Colon (tissue), 2 donors: ENCODE measurements around the gene C9.
"Not testable (repeated sequence)": the region's sequence is repeated elsewhere in the genome, so short reads cannot be mapped to it uniquely, and the experiment has no call there.

Experiments used
- FAIRE-seq: peaks from 2 replicates; lab custom pipeline; 2012; peaks lifted over from hg19 to GRCh38; lab: Jason Lieb, UNC
- donor health status: control.
- donor health status: control.

C9 gene

DNA sequence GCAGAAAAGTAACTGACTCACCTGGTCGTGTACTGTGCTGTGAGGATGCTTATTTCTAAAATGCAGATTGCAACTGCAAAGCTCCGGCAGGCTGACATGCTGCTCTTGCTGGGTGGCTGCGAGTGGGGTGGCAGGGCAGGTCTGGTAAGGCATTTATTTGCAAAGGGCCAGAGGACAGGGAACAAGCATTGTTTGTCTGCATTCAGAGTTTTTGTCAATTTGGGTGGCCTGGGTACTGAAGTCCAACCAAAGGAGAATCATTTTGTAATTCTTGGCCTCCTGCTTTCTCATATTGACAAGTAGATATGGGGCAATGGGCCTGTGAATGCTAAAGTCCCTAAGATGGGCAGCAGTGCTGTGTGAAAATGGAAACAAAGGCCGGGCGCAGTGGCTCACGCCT is at the start of gene C9:
TSS of gene C9 (minus strand) at position 129 of the 400 bp plus-strand sequence. CDS start at position 98, 31 bp downstream.
- no peak for FAIRE-seq

DNA sequence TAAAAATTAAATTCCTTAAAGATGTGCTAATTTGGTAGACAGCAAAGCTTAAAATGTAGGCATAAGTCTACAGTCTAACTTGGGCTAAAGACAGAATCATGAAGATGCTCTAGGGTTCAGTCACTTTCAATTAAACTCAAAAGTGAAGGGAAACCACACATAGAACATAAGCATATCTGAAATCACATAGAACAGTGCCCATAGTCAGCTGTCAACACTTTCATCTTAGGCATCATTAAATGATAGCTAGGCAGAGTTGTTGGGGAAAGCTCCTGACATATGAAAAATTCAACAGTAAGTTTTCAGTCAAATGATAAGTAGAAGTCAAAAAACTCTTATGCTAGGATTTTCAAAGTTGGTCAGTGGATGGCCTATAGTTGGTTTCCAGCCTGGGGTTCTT is 49.5 kb upstream of the C9 start:
- no peak for FAIRE-seq

DNA sequence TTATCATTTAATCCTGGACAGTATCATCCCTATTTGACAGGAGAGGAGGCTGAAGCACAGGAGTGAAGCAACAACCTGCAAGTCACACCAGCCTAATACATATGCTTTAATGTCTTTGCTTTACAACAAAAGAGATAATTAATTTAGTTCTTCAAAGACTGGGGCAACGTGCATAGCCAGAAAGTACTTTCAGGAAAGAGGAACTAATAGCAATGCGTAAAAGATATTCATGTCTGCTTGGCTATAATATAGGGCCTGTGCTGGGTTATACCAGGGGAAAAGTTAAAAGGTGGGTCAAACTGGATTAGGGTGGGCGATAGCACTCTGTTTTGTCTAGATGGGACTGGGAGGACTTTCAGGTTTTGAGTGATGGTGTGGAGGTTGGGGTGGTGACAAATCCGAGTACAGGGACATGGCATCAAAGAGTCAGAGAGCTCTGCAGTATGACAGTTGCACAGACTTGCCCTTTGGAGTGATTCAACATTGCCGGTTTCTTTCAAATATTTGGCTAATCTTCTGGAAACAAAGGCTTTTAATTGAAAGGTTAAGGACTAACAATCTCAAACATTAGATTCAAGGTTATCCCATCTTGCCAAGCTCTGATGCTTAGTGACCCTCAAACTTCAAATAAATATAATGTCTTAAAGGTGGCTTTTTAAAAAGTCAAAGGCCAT is 48.6 kb upstream of the C9 start:
- no peak for FAIRE-seq

DNA sequence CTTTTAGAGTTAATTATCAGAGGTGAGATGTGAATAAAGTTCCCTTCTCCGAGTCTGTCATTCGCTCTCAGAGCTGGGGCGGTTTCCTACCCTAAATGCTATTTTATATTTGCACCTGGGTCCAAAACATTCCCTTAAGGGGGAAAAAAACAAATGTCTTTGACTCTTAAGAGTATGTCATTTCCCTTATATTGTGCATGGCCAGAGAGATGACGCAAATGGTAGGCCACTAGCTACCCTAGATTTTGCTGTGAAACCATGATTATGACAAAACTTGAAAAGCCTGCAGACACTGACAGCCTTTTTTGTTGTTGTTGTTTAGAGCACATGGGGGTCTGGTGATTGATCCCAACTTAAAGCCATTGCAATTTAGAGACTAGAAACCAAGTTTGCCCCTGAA is 47.7 kb upstream of the C9 start:
- FAIRE-seq = no peak

DNA sequence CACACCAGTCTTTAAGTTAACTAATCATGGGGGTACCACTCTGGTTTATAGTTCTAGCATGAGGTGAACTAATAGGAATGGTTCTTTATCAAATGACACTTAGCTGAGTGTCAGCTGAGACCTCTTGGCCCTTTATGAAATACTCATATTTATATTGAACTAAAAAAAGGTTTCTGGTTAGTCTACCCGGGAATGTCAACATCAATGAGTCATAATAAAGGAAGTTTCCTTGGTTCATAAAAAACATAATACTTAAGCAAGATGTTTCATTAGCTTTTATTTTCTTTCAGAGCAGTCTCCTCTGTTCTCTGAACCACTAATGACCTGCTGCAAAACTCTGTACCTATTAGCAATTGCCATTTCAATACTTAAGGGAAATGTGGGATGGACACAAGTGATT is 46.8 kb upstream of the C9 start:
- FAIRE-seq = no peak

DNA sequence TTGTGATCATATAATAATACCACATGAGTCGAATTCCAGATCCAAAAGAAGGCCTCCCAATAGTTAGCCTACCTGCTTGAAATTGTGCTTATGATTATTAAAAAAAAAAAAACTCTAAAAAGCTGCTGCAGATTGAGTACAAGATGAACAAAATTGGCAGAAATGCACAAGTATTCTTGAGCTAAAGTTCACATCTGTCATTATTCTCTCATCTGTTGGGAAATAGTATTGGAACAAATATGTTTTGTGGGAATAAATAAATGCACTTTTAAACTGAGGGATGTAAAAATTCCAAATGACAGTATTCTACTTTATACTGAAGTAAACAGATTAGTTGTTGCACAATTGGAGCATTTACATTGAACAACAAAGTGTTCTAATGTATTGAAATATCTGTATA is 44.7 kb upstream of the C9 start:
- no peak for FAIRE-seq

DNA sequence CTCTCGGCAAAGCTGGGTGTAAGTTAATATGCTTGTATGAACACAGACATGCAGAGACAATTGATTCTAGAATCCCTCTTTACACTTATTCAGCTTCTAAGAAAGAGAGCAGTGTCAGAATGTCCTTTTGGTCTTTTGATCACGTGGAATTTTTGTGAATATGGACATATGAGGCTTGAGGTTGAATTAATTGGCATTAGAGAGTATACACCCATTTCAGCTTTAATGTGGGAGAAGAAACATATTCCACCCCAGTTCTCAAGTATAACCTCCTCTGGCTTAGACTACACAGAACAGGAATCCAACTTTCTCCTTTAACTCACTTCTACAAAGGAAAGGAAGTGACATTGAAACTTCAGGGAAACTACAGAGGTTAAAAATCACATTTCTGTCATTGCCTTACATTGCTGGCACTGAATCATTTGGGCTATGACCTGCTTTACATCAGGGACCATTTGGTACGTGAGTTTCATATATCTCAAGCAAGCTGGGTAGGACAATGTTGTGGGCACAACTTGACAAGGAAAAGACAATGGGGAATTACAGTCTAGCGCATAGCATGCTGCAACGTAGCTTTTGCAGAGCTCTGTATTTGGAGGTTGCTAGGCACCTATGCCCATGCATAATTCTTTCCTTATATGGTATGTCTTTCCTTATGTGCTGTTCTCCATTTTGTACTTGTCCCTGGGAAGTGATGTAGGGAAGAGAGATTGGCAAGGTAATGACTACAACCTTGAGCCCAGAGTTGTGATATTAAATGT is 41.0 kb upstream of the C9 start:
- no peak for FAIRE-seq

DNA sequence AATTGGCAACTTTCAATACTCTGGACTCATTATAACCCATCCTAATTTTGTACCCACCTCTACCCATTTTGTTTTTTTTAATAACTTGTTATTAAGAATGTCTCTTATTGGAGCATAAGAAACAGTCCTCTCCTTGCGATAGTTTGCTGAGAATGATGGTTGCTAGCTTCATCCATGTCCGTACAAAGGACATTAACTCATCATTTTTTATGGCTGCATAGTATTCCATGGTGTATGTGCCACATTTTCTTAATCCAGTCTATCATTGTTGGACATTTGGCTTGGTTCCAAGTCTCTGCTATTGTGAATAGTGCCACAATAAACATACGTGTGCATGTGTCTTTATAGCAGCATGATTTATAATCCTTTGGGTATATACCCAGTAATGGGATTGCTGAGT is 39.5 kb upstream of the C9 start:
- not testable (repeated sequence) for FAIRE-seq

DNA sequence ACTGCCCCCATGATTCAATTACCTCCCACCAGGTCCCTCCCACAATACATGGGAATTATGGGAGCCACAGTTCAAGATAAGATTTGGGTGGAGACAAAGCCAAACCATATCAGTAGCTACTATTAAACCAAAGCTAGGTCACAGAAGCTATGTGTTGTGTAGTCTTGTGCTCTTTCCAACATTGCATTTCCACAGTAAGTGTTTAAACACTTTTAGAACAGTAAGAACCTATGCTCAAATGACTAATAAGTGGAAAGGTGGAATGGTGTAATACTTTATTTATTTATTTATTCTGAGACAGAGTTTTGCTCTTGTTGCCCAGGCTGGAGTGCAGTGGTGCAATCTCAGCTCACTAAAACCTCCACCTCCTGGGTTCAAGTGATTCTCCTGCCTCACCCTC is 37.8 kb upstream of the C9 start:
- FAIRE-seq = not testable (repeated sequence)

DNA sequence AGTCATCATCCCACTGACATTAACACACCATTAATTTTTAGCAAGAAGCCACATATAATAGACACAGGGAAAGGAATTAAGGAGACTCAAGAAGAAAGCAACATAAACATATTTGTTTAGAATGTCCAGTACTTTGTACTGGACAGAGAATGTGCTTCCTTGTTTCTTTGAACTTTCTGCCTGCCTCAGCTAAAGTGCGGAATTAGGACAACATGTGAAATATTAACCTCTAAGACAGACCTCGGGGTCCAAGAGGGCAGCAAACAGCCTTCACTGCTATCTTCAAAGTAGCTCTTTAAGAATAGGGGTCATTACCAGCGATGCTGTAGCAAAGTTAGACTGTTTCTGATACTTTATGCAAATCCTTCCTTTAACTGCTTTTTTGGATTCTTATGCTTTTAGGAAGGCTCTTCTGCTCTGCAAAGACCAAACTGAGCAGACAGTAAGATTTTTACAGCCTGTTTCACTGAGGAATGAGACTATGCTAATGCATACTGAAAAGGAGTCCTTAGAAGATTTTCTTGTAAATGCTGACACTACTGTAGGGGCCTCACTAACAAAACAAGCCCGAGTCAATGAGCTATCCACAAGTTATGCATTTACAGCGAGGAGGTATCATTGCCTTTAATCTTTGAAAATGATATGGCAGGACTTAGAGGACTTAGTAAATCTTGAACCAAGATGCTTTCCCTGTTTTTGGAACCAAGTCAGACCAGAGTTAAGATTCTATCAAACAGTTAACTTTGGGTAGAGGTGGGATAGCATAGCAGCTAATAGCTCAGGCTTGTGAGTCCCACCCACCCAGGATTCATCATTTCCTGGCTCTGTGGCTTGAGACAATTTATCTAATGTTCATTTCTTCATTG is 36.7 kb upstream of the C9 start:
- no peak for FAIRE-seq

DNA sequence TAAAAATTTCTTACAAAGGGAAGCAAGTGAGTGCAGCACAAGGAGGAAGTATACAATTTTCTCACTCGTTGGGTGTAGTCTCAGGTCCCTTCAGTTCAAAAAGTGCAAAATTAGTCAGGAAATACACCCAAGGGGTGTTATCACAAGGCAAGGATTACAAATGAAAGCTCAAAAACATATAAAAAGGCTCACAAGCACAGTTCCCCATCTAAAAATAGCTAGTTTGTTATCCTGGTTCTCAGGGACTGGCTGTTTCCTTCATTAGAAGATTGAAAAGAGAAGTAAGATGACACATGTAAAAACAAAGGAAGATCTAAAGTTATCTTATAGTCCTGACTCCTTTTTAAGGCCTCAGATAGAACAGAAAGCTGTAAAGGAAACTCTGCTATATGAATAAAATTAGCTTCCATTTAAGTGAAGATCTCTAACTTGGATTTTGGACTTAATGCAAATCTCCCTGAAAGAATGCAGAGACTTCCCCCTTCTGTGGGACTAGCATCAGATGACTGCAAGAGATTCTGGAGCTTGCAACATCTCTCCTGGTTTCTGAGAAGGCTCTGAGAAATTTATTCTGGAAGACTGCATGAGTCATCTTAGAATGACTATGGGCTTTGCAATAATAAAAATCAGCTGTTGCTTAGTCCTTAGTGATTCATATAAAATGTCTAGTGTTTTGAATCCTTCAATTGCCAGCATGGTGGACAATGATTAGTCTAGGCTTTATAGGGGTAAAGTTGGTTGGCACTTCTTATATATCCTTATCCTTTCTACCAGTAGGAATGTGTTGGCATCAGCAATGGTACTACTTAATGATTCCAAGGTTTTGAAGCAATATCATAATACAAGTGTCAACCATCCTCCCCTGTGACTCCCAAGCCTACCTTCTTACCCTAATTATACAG is 35.1 kb upstream of the C9 start:
- FAIRE-seq = no peak

DNA sequence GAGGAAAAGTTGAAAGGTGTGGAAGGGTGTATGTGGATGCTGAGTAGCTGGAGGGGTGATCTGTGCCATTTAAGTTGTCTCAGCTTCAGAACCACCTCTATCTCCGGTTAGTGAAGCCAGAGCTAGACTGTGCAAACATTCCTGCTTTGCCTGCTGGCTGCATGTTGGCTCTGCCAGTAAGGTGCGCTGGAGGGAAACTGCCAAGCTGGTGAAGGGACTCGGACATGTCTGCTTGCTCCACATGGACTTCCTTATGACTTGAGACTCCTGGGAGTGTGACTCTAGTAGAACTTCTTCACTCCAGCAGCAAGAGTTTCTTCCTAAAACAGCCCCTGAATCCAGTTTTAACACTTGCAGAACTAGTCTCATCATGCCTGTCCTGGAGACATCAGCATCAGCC is 32.5 kb upstream of the C9 start:
- no peak for FAIRE-seq

DNA sequence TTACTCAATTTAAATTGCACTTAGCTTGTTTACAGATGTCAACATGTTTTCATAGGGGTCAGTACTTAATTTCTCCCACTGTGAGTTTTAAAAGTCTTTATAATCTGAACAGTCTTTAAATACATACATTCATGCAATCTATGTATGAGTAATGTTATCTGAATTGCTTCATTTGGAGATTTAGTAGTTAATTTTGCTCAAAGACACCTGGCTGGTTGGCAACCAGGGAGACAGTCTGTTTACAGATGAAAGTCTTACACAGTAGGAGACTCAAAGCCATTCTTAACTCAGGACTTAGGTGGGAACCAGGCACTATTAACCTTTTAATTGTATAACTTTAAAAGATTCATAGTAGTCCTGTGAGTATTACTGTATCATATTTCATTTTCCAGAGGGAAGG is 31.2 kb upstream of the C9 start:
- FAIRE-seq = no peak

DNA sequence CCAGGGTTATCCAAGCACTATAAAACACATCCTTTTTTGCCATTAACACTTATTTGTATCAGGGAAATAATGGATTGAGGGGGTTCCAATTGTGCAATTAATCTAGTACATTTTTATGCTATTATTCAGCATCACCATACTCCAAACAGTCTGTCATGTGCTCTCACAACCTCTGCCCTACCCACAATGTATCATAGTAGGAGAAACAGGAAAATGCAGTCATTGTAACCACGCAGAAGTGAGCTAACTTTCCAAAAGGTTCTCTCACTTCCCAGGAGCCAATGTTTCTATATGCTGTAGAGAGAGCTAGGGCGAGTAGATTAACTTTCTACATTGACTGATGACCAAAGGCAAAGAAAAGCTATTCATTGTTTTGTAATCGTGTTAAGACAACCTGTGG is 30.7 kb upstream of the C9 start:
- FAIRE-seq = no peak

DNA sequence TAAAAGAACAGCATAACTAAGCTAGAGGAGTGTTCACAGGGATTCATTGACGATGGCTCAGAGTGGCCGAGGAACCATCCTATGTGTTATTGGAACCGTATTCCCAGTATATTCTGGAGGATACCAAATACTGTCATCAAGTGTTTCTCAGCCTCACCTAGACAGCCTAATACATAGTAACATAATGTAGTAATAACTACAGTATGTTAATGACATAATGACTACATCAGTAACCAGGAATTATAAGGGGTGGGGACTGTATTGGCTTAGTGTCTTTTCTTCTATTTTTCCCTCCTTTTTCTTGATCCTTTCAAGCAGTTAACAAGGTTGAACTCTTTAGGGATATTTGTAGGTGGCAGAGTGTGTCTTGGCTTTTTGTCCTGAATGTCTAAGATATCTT is 26.6 kb upstream of the C9 start:
- FAIRE-seq = no peak

DNA sequence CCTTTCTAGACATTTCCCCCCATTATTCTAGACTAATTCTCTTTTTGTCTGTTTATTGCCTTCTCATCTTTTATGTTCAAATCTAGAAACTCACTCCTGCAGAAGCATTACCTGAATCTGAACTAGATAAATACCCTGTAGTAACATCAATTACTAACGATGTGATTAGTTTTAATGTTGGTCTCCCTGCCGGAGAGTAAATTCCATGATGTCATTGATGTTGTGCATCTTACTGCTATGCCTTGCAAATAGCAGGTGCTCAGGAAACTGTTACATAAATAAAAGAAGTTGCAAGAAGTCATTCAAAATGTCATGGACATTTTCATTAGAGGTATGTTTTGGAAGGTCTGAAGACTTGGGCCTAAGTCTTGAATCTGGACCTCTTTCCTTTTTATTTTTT is 23.0 kb upstream of the C9 start:
- no peak for FAIRE-seq

DNA sequence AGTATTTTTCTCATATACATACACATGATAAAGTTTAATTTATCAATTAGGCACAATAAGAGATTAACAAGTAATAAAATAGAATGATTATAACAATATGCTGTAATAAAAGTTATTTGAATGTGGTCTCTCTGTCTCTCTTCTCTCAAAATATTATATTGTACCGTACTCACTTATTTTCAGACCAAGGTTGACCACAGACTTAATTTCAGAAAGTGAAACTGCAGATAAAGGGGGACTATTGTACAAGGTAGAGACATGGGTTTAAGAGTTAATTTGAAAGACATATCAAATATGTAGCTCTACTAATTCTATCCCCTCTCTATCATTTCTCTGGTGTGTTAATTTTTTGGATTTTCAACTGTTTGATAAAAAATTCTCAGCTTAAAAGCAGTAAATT is 20.0 kb upstream of the C9 start:
- no peak for FAIRE-seq

DNA sequence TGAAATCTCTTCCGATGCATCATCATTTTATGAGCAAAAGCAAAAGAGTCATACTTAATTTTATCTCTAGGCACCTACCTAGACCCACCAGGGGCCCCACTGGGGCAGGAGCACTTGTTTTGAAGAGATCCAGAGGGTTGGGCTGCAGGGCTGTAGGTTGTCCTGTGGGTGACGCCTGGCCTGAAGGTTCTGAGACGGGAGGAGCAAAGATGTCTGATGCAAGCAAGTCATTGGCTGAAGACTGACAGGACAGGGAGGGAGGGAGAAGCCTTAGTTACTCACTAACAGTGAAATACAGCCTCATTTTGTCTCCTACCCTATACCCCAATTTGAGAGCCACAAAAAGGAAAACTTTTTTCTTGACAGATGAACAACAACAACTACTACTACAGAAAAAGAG is 17.1 kb upstream of the C9 start:
- FAIRE-seq = no peak

DNA sequence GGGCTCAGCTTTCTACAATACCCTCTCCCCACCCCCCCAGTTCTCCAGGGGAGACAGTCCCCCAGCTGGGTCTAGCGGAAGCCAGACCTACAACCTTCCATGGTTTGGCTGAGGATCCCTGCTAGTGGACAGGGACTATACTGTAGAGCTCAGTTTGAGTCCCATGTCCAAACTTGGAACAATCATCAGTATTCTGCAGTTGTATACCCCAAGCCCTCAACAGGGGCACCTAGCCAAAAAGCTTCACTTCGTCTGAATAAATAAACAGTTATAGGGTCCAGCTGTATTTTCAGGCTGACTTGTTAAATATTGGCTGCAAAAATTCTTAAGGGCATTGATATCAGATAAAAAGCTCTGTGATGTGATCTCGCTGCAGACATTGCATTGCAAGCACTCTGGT is 15.4 kb upstream of the C9 start:
- no peak for FAIRE-seq

DNA sequence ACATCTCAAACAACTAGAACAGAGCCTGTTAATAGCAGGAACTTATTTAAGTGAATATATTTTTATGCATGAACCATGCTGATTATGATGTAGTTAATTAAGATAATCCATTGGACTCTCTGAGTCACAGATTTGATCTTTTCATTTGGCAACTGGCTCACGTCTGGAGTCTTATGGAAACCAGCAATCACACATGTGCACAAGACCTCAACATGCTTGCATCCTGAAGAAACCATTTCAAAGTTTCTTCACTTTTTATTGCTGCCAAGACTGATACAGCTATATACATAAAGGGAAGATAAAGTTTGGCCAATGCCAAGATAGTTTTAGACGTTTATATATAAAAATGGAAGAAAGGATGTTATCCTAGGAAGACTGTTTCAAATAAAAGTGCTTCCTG is 13.3 kb upstream of the C9 start:
- no peak for FAIRE-seq

DNA sequence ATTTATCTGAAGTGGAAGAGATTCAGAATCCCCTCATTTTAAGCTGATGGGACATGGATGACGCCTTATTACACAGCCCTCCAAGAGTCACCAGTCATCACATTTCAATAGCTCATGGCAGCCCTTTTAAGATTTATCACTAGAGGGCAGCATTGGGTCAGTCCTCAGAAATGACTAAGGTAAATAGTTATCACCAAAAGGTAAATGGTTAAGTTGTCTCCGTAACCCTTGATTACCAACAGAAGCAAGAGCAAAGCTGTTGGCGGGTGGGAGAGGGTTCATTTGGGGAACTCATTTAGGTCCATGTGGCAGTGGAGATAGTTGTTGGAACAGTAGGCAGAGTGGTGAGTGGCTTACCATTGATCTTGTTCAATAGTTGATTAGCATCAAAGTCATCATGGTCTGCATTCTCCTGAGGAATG is 12.0 kb upstream of the C9 start:
- FAIRE-seq = no peak

DNA sequence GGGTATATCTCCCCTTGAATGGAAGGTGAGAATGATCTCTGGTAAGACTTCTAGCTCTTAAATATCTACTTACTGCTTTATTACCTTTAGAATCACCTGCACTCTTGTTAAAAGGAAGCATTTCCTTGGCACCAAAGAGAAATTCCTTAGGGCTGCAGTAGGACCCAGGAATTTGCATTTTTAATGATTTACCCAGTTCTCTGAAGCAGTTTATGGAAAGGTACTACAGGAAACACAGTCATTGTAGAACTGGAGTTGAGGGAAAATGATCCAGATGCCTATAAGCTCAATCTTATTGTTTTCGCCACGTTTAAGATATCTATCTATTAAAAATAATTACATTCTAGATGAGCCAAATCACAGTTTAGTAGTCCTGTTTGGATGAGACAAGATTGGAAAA is 9.5 kb upstream of the C9 start:
- FAIRE-seq = no peak
